NCI-H146 treated with DMSO at 0.1 percent for 48 hours (cell line): Measurements from ENCODE around the gene KCNIP1.

ENCODE experiments used
- DNase-seq: peaks from one replicate; lab custom pipeline; 2025; ENCODE audit not compliant: unreplicated experiment; lab: John Stamatoyannopoulos, UW

The KCNIP1 gene

GRCh38 chr5:170769898-170770416, 266.1 kb downstream of the KCNIP1 start:
- no peak for DNase-seq

GRCh38 chr5:170771496-170771895, 267.7 kb downstream of the KCNIP1 start:
- DNase-seq: no peak

GRCh38 chr5:170773024-170773985, 269.5 kb downstream of the KCNIP1 start:
- DNase-seq: no peak

- no peak for DNase-seq
Observed at GRCh38 chr5:170774831-170775230, 271.0 kb downstream of the KCNIP1 start.

GRCh38 chr5:170781946-170782345, 278.1 kb downstream of the KCNIP1 start:
- no peak for DNase-seq

GRCh38 chr5:170782438-170782837, 278.6 kb downstream of the KCNIP1 start:
- no peak for DNase-seq

DNA sequence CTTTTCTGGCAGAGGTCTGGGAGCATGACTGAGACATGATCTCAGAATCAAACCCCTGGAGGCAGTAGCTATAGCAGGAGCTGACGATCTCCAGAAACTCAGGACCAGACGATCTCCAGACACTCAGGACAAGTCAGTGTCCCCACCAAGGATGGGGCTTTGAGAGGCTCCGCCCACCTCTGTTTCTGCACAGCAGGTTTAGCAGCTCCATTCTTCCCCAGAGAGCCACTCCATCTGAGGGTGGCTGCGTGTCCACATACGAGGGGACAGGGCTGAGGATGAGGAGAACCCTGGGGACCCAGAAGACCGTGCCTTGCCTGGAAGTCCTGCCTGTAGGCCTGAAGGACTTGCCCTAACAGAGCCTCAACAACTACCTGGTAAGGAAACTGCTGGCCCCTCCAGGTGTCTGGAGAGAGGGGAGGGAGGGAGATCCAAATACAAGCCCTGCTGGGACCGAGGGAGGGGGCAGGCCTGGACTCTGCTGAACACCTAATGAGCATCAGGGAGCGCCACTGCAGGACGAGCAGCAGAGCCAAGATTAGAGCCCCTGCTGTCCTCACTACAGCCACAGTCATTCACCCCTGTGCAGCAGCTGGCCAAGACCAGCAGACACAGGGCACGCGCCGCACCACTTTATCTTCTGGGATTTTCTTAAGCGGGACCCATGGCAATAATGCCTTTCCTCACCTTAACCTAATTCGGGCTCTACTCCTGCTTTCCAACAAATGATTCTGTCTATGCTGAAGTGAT, 279.9 kb downstream of the KCNIP1 start, which contains the start of gene GABRP:
TSS of gene GABRP (plus strand) at position 228 of the 750 bp plus-strand sequence. CDS start 4,891 bp downstream, outside the sequence.
- no peak for DNase-seq

GRCh38 chr5:170785416-170785815, 281.6 kb downstream of the KCNIP1 start:
- DNase-seq: no peak
